SK-N-DZ (cell line): ENCODE results near the gene MIS18A.
"Not testable (repeated sequence)": the region's sequence is repeated elsewhere in the genome, so short reads cannot be mapped to it uniquely, and the experiment has no call there.

Source experiments
- DNase-seq: peaks from one replicate; pipeline ENCODE4 v3.0.0-alpha.2; 2015; ENCODE audit warnings: low spot score

MIS18A gene

GRCh38 chr21:32306021-32306780 is 27.4 kb upstream of the MIS18A start:
- no peak for DNase-seq

- DNase-seq, result no peak
Measured at GRCh38 chr21:32304998-32305397, 26.1 kb upstream of the MIS18A start.

GRCh38 chr21:32303385-32303784 is 24.5 kb upstream of the MIS18A start:
- DNase-seq, result no peak

GRCh38 chr21:32302560-32302959 is 23.7 kb upstream of the MIS18A start:
- no peak for DNase-seq

GRCh38 chr21:32301596-32301995 is 22.7 kb upstream of the MIS18A start:
- no peak for DNase-seq

- DNase-seq, result no peak
Measured at GRCh38 chr21:32300117-32300681, 21.4 kb upstream of the MIS18A start.

- DNase-seq, result no peak
Measured at GRCh38 chr21:32299695-32300094, 20.8 kb upstream of the MIS18A start.

- DNase-seq, result no peak
Measured at GRCh38 chr21:32298658-32299081, 19.8 kb upstream of the MIS18A start, which contains the start of gene MRAP. Gene MRAP, plus strand, starts transcription at chr21:32298855. Its CDS starts 117 bp downstream, at chr21:32298972.

GRCh38 chr21:32298148-32298559 is 19.3 kb upstream of the MIS18A start:
- DNase-seq, result no peak

GRCh38 chr21:32297449-32297848 is 18.6 kb upstream of the MIS18A start:
- no peak for DNase-seq

- DNase-seq, result no peak
Measured at GRCh38 chr21:32285476-32285875, 6.6 kb upstream of the MIS18A start.

- DNase-seq, result no peak
Measured at GRCh38 chr21:32282992-32283391, 4.1 kb upstream of the MIS18A start.

- DNase-seq, result no peak
Measured at GRCh38 chr21:32281531-32281930, 2.7 kb upstream of the MIS18A start.

GRCh38 chr21:32279377-32279680 is 480 bp upstream of the MIS18A start:
- no peak for DNase-seq

GRCh38 chr21:32278103-32278502 is 746 bp downstream of the MIS18A start:
- DNase-seq, result no peak

GRCh38 chr21:32276671-32277070 is 2.2 kb downstream of the MIS18A start:
- no peak for DNase-seq

- DNase-seq, result no peak
Measured at GRCh38 chr21:32270748-32271147, 8.1 kb downstream of the MIS18A start.

GRCh38 chr21:32265321-32265720 is 13.5 kb downstream of the MIS18A start:
- DNase-seq, result not testable (repeated sequence)

- DNase-seq, result no peak
Measured at GRCh38 chr21:32261929-32262328, 16.9 kb downstream of the MIS18A start.

- DNase-seq, result no peak
Measured at GRCh38 chr21:32260130-32260529, 18.7 kb downstream of the MIS18A start.

GRCh38 chr21:32258786-32259048 is 20.1 kb downstream of the MIS18A start:
- not testable (repeated sequence) for DNase-seq

GRCh38 chr21:32257962-32258785 is 20.7 kb downstream of the MIS18A start:
- peak; percentile 74 for DNase-seq
